H1 (cell line): ENCODE results near the gene KLHL30. TPM values are rescaled to one million over a fixed set of nuclear protein-coding genes. Genes with fewer than 3 reads are reported as not detected.

Source experiments
- CTCF ChIA-PET: fragments of 300-600 bp; sonication (Branson Sonifier 250); formaldehyde crosslinking; loops from one replicate; lab custom pipeline; 2021; ENCODE audit not compliant: partially characterized antibody; lab: Charles Lee
- POLR2A ChIA-PET: fragments of 300-600 bp; sonication (Branson Sonifier 250); formaldehyde crosslinking; loops from one replicate; lab custom pipeline; 2021; ENCODE audit warnings: inconsistent platforms; ENCODE audit not compliant: partially characterized antibody; lab: Charles Lee
- DNase-seq, 2 experiments: peaks; one replicate each; pipeline versions ENCODE4 v3.0.0 to v3.0.0-alpha.2; 2010 to 2022; ENCODE audit warnings: low spot score in 2 of 2, low read depth in 1 of 2, mixed read lengths in 1 of 2
- FAIRE-seq: peaks from 2 replicates; lab custom pipeline; 2011; peaks lifted over from hg19 to GRCh38; lab: Jason Lieb, UNC
- H2AFZ ChIP-seq: 2 replicates; pipeline ENCODE4 v1.8.1; 2012; ENCODE audit warnings: low read length, inconsistent platforms
- H2AK5ac ChIP-seq: 2 replicates; pipeline ENCODE4 v1.6.1; 2013; ENCODE audit warnings: low read depth, low read length
- H2BK120ac ChIP-seq: replicated peaks from 2 replicates; pipeline ENCODE3; 2013; ENCODE audit warnings: low read depth, low read length, inconsistent platforms
- H2BK12ac ChIP-seq: 2 replicates; pipeline ENCODE4 v1.6.1; 2013; ENCODE audit warnings: low read depth, low read length
- H2BK15ac ChIP-seq: 2 replicates; pipeline ENCODE4 v1.6.1; 2013; ENCODE audit warnings: low read length
- H2BK20ac ChIP-seq: 2 replicates; pipeline ENCODE4 v1.6.1; 2013; ENCODE audit warnings: low read length
- H2BK5ac ChIP-seq: 2 replicates; pipeline ENCODE4 v1.6.1; 2013; ENCODE audit warnings: low read depth, low read length
- H3K14ac ChIP-seq: 2 replicates; pipeline ENCODE4 v1.6.1; 2013; ENCODE audit warnings: inconsistent platforms; ENCODE audit not compliant: insufficient read length
- H3K18ac ChIP-seq: 2 replicates; pipeline ENCODE4 v1.6.1; 2013; ENCODE audit warnings: low read length; ENCODE audit errors: extremely low read depth
- H3K23ac ChIP-seq: 2 replicates; pipeline ENCODE4 v1.6.1; 2013; ENCODE audit warnings: inconsistent platforms; ENCODE audit not compliant: insufficient read length
- H3K23me2 ChIP-seq: 2 replicates; pipeline ENCODE4 v1.6.1; 2013; ENCODE audit warnings: low read depth, low read length
- H3K27ac ChIP-seq: 2 replicates; pipeline ENCODE4 v1.6.1; 2011; ENCODE audit warnings: low read depth, low read length, inconsistent platforms
- H3K27me3 ChIP-seq, 4 experiments: replicated peaks in 1 of 4; 1 replicate in 1 of 4; 2 replicates in 3 of 4; pipeline versions ENCODE4 v1.6.1 to v1.8.1; 2011 to 2013; ENCODE audit warnings: low read length in 3 of 4, mild to moderate bottlenecking in 3 of 4, inconsistent platforms in 2 of 4, mixed read lengths in 2 of 4, moderate library complexity in 1 of 4; ENCODE audit not compliant: control insufficient read depth in 3 of 4, insufficient read depth in 3 of 4; ENCODE audit errors: extremely low read depth in 1 of 4
- H3K36me3 ChIP-seq, 4 experiments: 2 replicates each; pipeline versions ENCODE4 v1.6.1 to v1.8.1; 2011 to 2013; ENCODE audit warnings: mild to moderate bottlenecking in 4 of 4, low read length in 3 of 4, moderate library complexity in 2 of 4, control low read depth in 1 of 4, inconsistent platforms in 1 of 4; ENCODE audit not compliant: insufficient read depth in 4 of 4, control insufficient read depth in 2 of 4
- H3K4ac ChIP-seq: replicated peaks from 2 replicates; pipeline ENCODE3; 2013; ENCODE audit warnings: low read length, low read depth, mixed read lengths, inconsistent platforms; ENCODE audit not compliant: insufficient read length
- H3K4me1 ChIP-seq, 4 experiments: replicated peaks in 1 of 4; 1 replicate in 1 of 4; 2 replicates in 3 of 4; pipeline versions ENCODE4 v1.6.1 to v1.8.1; 2011 to 2013; ENCODE audit warnings: low read length in 3 of 4, inconsistent platforms in 2 of 4, mixed read lengths in 1 of 4; ENCODE audit not compliant: insufficient read depth in 4 of 4, control insufficient read depth in 3 of 4
- H3K4me2 ChIP-seq, 2 experiments: 2 replicates each; pipeline versions ENCODE4 v1.6.1 to v1.8.1; 2011 to 2013; ENCODE audit warnings: low read depth in 2 of 2, low read length in 2 of 2, control low read depth in 1 of 2, inconsistent platforms in 1 of 2, mild to moderate bottlenecking in 1 of 2; ENCODE audit not compliant: insufficient read depth in 1 of 2
- H3K4me3 ChIP-seq, 4 experiments: fragments of 200-600, 300-600 bp in 1 of 4; sonication (generic), shearing (Covaris generic), sonication (Bioruptor Twin) in 1 of 4; 2 replicates each; pipeline versions ENCODE4 v1.5.1 to v1.8.1; 2011 to 2016; ENCODE audit warnings: low read length in 4 of 4, low read depth in 3 of 4, control low read depth in 2 of 4, inconsistent platforms in 2 of 4, mild to moderate bottlenecking in 2 of 4, mixed read lengths in 1 of 4, moderate library complexity in 1 of 4; ENCODE audit not compliant: insufficient read depth in 2 of 4; ENCODE audit errors: extremely low read depth in 1 of 4
- H3K56ac ChIP-seq: replicated peaks from 2 replicates; pipeline ENCODE3; 2013; ENCODE audit warnings: low read depth, mild to moderate bottlenecking, mixed read lengths, low read length, inconsistent platforms; ENCODE audit not compliant: insufficient read length
- H3K79me1 ChIP-seq: 2 replicates; pipeline ENCODE4 v1.6.1; 2013; ENCODE audit warnings: low read depth, low read length, control low read depth
- H3K79me2 ChIP-seq, 2 experiments: 2 replicates each; pipeline versions ENCODE4 v1.6.1 to v1.8.1; 2012 to 2013; ENCODE audit warnings: low read length in 2 of 2, mild to moderate bottlenecking in 2 of 2, inconsistent platforms in 1 of 2; ENCODE audit not compliant: insufficient read depth in 2 of 2, control insufficient read depth in 1 of 2
- H3K9ac ChIP-seq, 4 experiments: replicated peaks in 1 of 4; 1 replicate in 1 of 4; 2 replicates in 3 of 4; pipeline versions ENCODE4 v1.6.1 to v1.8.1; 2011 to 2013; ENCODE audit warnings: low read depth in 3 of 4, low read length in 3 of 4, control low read depth in 2 of 4, mild to moderate bottlenecking in 2 of 4, moderate library complexity in 2 of 4, inconsistent platforms in 1 of 4; ENCODE audit errors: extremely low read depth in 1 of 4
- H3K9me3 ChIP-seq, 2 experiments: 2 replicates each; pipeline versions ENCODE4 v1.6.1 to v1.8.1; 2012 to 2013; ENCODE audit warnings: mild to moderate bottlenecking in 2 of 2, moderate library complexity in 2 of 2, control low read depth in 1 of 2, inconsistent platforms in 1 of 2, low read depth in 1 of 2, low read length in 1 of 2, mixed read lengths in 1 of 2; ENCODE audit not compliant: insufficient read depth in 2 of 2
- H4K20me1 ChIP-seq, 2 experiments: replicated peaks in 1 of 2; 2 replicates each; pipeline versions ENCODE3 to v1.8.1; 2011 to 2013; ENCODE audit warnings: inconsistent platforms in 2 of 2, low read length in 2 of 2, mild to moderate bottlenecking in 1 of 2; ENCODE audit not compliant: insufficient read depth in 2 of 2, control insufficient read depth in 1 of 2
- H4K5ac ChIP-seq: 2 replicates; pipeline ENCODE4 v1.6.1; 2013; ENCODE audit warnings: low read length, low read depth, mixed read lengths, inconsistent platforms; ENCODE audit not compliant: insufficient read length
- H4K8ac ChIP-seq: 2 replicates; pipeline ENCODE4 v1.8.0; 2013; ENCODE audit warnings: mild to moderate bottlenecking, moderate library complexity, low read length, inconsistent platforms; ENCODE audit not compliant: insufficient read depth; ENCODE audit errors: extremely low read depth
- H4K91ac ChIP-seq: replicated peaks from 2 replicates; pipeline ENCODE3; 2013; ENCODE audit warnings: low read length, mixed read lengths, inconsistent platforms; ENCODE audit not compliant: insufficient read length
- BRCA1 ChIP-seq: IDR thresholded peaks from 2 replicates; pipeline ENCODE4 v1.6.1; 2012; ENCODE audit warnings: low read depth, low read length, improper control_type of control experiment
- CBX8 ChIP-seq: fragments of 300-800, 300-1000 bp; sonication (generic); IDR thresholded peaks from 2 replicates; pipeline ENCODE4 v1.7.1; 2016; ENCODE audit warnings: low read depth, low read length, borderline replicate concordance
- GABPA ChIP-seq: IDR thresholded peaks from 2 replicates; pipeline ENCODE4 v1.6.1; 2011; ENCODE audit warnings: mild to moderate bottlenecking, low read length, moderate library complexity, borderline replicate concordance; ENCODE audit not compliant: insufficient read depth
- KDM4A ChIP-seq: IDR thresholded peaks from one replicate; pipeline ENCODE4 v1.7.1; 2012; ENCODE audit warnings: low read depth, mild to moderate bottlenecking, moderate library complexity, low read length, inconsistent platforms; ENCODE audit not compliant: severe bottlenecking
- NRF1 ChIP-seq: IDR thresholded peaks from 2 replicates; pipeline ENCODE4 v1.6.1; 2011; ENCODE audit warnings: mild to moderate bottlenecking, low read depth, low read length, improper control_type of control experiment
- POU5F1 ChIP-seq: IDR thresholded peaks from 2 replicates; pipeline ENCODE4 v1.6.1; 2011; ENCODE audit warnings: low read depth, mild to moderate bottlenecking, low read length, moderate library complexity
- SAP30 ChIP-seq: fragments of 300-600 bp; sonication (generic); IDR thresholded peaks from 2 replicates; pipeline ENCODE4 v1.7.1; 2012; ENCODE audit warnings: low read length, moderate library complexity, mild to moderate bottlenecking, inconsistent platforms; ENCODE audit not compliant: insufficient read depth, insufficient replicate concordance
- SP1 ChIP-seq: IDR thresholded peaks from 2 replicates; pipeline ENCODE4 v1.6.1; 2011; ENCODE audit warnings: low read depth, low read length
- SP2 ChIP-seq: IDR thresholded peaks from 2 replicates; pipeline ENCODE4 v1.6.1; 2012; ENCODE audit warnings: mild to moderate bottlenecking, low read length, inconsistent platforms
- TCF12 ChIP-seq: IDR thresholded peaks from 2 replicates; pipeline ENCODE4 v1.6.1; 2011; ENCODE audit warnings: low read depth, mild to moderate bottlenecking, low read length
- WGBS, 2 experiments: shearing (Covaris generic) in 1 of 2; methylation state at CpG; one replicate each; pipeline versions ENCODE4 v1.1.6 to v1.1.7; 2013 to 2015; ENCODE audit warnings: low lambda C conversion rate in 2 of 2, mixed read lengths in 2 of 2, inconsistent platforms in 1 of 2, low coverage in 1 of 2, missing lambda C conversion rate in 1 of 2; ENCODE audit not compliant: insufficient replicate concordance in 2 of 2, insufficient coverage in 1 of 2, insufficient read length in 1 of 2; ENCODE audit errors: extremely low coverage in 1 of 2, missing lambda C conversion rate in 1 of 2; 5-methylcytosine and 5-hydroxymethylcytosine counted together
- polyA plus RNA-seq, 7 experiments: library from polyadenylated mRNA; depleted of rRNA in 3 of 7; stranded (reverse) in 5 of 7; unstranded in 2 of 7; fragments of >200 nt in 5 of 7; fragments of 200-250 nt in 2 of 7; gene quantifications; 1 replicate in 5 of 7; 2 replicates in 1 of 7; 4 replicates in 1 of 7; pipeline versions ENCODE4 v1.2.1 to v1.2.3, GENCODE V29; 2011 to 2013; ENCODE audit warnings: missing spikeins in 2 of 7, mixed read lengths in 2 of 7
- total RNA-seq: library from RNA; stranded (reverse); fragmentation: NEBNext Ultra II Directional; extraction: Animal tissue kit (Norgen Biotek cat#: 25700); gene quantifications from 2 replicates; pipeline ENCODE4 v1.2.1, GENCODE V29; 2021
- TF ChIP-seq, protein P1 (sequence below): IDR thresholded peaks from 2 replicates; pipeline ENCODE4 v1.6.1; 2011; ENCODE audit warnings: low read depth, mild to moderate bottlenecking, low read length; ENCODE audit not compliant: insufficient read depth
- TF ChIP-seq, protein P2 (sequence below): IDR thresholded peaks from 2 replicates; pipeline ENCODE4 v1.6.1; 2012; ENCODE audit warnings: inconsistent platforms

The KLHL30 gene
- total and polyA plus RNA-seq, 2 of the 8 experiments (the other 6 are each of a cell fraction or from before 2014, with no cell fraction given): not detected

DNA sequence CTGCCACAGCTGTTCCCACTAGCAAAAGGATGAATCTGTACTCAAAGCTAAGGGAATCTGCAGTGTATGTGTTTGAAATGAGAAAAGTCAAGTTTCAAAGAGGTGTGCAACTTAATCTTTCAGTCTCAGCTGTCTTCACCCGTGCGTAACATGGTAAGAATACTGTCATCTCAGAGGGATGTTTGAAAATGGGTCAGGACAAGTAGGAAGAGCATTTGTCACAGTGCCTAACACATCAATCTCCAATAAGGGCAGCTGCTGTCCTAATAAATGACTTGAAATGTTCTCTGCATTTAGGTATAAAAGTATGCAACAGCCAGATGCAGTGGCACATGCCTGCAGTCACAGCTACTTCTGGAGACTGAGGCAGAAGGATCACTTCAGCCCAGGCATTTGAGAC is 52.0 kb downstream of the KLHL30 start:
- peaks cover under 1 to 7% of the 10 kb centered on the region in 2 experiments for H4K20me1 ChIP-seq
- no peak overlapping the region for H2AFZ ChIP-seq
- H3K27me3 ChIP-seq: no peaks in the 10 kb centered on the region
- H3K79me1 ChIP-seq: no peaks in the 10 kb centered on the region; the same call in none of the 2 replicates
- no peak overlapping the region for H3K14ac ChIP-seq
- CTCF ChIA-PET: interaction anchor here (0.6 to 1.8 kb wide), 3 partner anchors 38 to 597 kb away, joined by 3 to 5 read pairs (median 3); no protein-coding TSS in a partner anchor
- H4K91ac ChIP-seq: no peak overlapping the region
- no peak overlapping the region for H4K8ac ChIP-seq
- no peak overlapping the region for H2BK12ac ChIP-seq
- no peaks in the 10 kb centered on the region for H3K23me2 ChIP-seq
- POLR2A ChIA-PET: no interaction called here
- no peak overlapping the region for H3K23ac ChIP-seq
- H3K4me3 ChIP-seq: no peak overlapping the region
- H4K5ac ChIP-seq: no peak overlapping the region
- no peak overlapping the region for H3K18ac ChIP-seq
- no peak overlapping the region for H3K9ac ChIP-seq
- no peak overlapping the region for H2BK5ac ChIP-seq
- H3K27ac ChIP-seq: no peak overlapping the region
- H2BK15ac ChIP-seq: no peak overlapping the region
- H3K4me1 ChIP-seq: no peaks in the 10 kb centered on the region
- H2BK120ac ChIP-seq: no peak overlapping the region
- 96% methylated on average over 2 of the region's 2 CpGs; no CpG with 5 or more reads in 1 of the 2 experiments for WGBS, 2 experiments
- H3K79me2 ChIP-seq: peaks cover 0 to 3% of the 10 kb centered on the region in 2 experiments; a peak in 2 of 4 replicates
- no peak for DNase-seq
- FAIRE-seq: no peak
- H3K36me3 ChIP-seq: peaks cover 14 to 76% (median 42%) of the 10 kb centered on the region in 4 experiments
- no peak overlapping the region for H2AK5ac ChIP-seq
- no peaks in the 10 kb centered on the region for H3K9me3 ChIP-seq
- no peak overlapping the region for H2BK20ac ChIP-seq
- H3K56ac ChIP-seq: no peak overlapping the region
- no peak overlapping the region for H3K4ac ChIP-seq
- H3K4me2 ChIP-seq: no peak overlapping the region
- no peak for TF ChIP-seq CBX8
- TF ChIP-seq SP2: no peak
- no peak for TF ChIP-seq NRF1
- no peak for TF ChIP-seq POU5F1
- TF ChIP-seq, protein P1, sequence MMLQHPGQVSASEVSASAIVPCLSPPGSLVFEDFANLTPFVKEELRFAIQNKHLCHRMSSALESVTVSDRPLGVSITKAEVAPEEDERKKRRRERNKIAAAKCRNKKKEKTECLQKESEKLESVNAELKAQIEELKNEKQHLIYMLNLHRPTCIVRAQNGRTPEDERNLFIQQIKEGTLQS: no peak
- TF ChIP-seq, protein P2, sequence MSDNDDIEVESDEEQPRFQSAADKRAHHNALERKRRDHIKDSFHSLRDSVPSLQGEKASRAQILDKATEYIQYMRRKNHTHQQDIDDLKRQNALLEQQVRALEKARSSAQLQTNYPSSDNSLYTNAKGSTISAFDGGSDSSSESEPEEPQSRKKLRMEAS: no peak
- TF ChIP-seq TCF12: no peak
- TF ChIP-seq BRCA1: no peak
- TF ChIP-seq GABPA: no peak
- no peak for TF ChIP-seq SP1
- no peak for TF ChIP-seq KDM4A
- no peak for TF ChIP-seq SAP30
